ENCODE data around the gene TMEM53.

Gene TMEM53

DNA sequence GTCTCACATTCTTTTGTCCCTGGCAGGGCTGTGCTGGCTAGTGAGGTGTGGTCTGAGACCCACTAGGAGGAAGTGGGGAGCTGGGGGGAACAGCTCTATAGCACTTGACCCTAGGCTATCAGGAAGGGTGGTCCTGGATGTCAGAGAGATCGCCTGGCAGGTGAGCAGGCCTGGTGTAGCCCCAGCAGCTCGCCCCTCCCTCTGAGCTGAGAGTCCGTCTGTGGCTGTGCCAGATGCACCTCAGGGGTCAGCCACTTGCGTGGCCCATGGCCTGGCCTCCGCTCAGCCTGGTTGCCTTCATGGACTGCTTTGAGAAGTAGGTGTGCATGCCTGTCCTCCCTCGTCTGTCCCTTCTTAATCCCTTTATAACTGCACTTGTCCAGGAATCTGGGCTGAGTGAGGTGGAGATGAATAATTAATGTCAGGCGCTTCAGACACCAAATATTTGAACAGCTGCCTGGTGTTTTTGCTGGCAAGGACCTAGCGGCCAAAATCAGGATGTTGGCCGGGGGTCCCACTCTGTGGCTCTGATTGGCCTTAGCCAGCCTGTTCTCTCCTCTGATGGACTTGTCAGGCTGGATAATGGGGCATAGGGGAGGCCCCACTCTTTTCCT lies 30.5 kb downstream of the TMEM53 start:
- Histone ChIP-seq H3K9me2 (replicated peaks; ENCODE audit: insufficient read depth, low read length) (no peaks in the 10 kb centered on the region), H3K4me1 (ENCODE audit: low read length) (no peaks in the 10 kb centered on the region), H4K20me1 (ENCODE audit: insufficient read depth, low read length) (no peaks in the 10 kb centered on the region), H3K9me3 (replicated peaks; ENCODE audit: insufficient read depth, low read length) (no peaks in the 10 kb centered on the region), H3F3A (ENCODE audit: insufficient read depth, low read length) (no peaks in the 10 kb centered on the region), H3K4me3 (ENCODE audit: low read length) (no peak overlapping the region), H3K79me2 (ENCODE audit: low read length) (peaks cover 13% of the 10 kb centered on the region), H3K9ac (ENCODE audit: low read length) (no peak overlapping the region), H3K27ac (ENCODE audit: low read length) (no peak overlapping the region), H3K36me3 (replicated peaks; ENCODE audit: insufficient read depth, low read length) (0 out of 2 replicates have a peak, but pooled peaks cover 2% of the 10 kb centered on the region), H3K27me3 (replicated peaks; ENCODE audit: insufficient read depth, low read length) (no peaks in the 10 kb centered on the region), H3K4me2 (ENCODE audit: low read depth, low read length) (no peak overlapping the region), H2AFZ (ENCODE audit: low read length) (no peak overlapping the region)
- no peak for DNase-seq
- TF ChIP-seq, protein P1, sequence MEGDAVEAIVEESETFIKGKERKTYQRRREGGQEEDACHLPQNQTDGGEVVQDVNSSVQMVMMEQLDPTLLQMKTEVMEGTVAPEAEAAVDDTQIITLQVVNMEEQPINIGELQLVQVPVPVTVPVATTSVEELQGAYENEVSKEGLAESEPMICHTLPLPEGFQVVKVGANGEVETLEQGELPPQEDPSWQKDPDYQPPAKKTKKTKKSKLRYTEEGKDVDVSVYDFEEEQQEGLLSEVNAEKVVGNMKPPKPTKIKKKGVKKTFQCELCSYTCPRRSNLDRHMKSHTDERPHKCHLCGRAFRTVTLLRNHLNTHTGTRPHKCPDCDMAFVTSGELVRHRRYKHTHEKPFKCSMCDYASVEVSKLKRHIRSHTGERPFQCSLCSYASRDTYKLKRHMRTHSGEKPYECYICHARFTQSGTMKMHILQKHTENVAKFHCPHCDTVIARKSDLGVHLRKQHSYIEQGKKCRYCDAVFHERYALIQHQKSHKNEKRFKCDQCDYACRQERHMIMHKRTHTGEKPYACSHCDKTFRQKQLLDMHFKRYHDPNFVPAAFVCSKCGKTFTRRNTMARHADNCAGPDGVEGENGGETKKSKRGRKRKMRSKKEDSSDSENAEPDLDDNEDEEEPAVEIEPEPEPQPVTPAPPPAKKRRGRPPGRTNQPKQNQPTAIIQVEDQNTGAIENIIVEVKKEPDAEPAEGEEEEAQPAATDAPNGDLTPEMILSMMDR (IDR thresholded peaks at IDR 0.05; ENCODE audit: low read length), result no peak
- no peak for TF ChIP-seq EZH2phosphoT487 (IDR thresholded peaks at IDR 0.05; ENCODE audit: low read length)

DNA sequence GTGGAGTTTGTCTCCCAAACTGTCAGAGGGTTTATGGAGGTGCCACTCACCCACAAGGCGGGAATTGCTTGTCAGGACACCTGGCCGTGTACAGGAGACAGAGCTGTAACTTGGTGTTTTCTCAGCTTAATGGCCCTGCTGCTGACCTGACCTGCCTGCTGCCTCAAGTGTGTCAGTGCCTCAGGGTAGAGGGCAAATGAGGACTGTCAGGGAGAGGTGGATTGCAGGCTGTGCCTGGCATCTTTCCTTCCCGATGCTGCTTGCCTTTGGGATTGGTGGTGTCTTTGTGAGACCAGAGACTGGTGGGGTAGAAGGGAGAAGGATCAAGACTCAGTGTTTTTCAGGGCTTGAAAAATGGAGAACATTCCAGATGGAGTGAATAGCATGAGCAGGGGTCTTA lies 31.4 kb downstream of the TMEM53 start:
- H3K4me1 ChIP-seq (ENCODE audit: low read length), result no peaks in the 10 kb centered on the region
- TF ChIP-seq EZH2phosphoT487 (IDR thresholded peaks at IDR 0.05; ENCODE audit: low read length) (no peak), EZH2 (optimal IDR thresholded peaks at IDR 0.05; ENCODE audit: low read depth, low read length) (no peak)
- TF ChIP-seq, protein P1 (IDR thresholded peaks at IDR 0.05; ENCODE audit: low read length), result no peak
- H3K9me3 ChIP-seq (replicated peaks; ENCODE audit: insufficient read depth, low read length), result no peaks in the 10 kb centered on the region
- H4K20me1 ChIP-seq (ENCODE audit: insufficient read depth, low read length), result no peaks in the 10 kb centered on the region
- 0 out of 2 replicates have a peak, but pooled peaks cover 2% of the 10 kb centered on the region for H3K36me3 ChIP-seq (replicated peaks; ENCODE audit: insufficient read depth, low read length)
- no peaks in the 10 kb centered on the region for H3F3A ChIP-seq (ENCODE audit: insufficient read depth, low read length)
- no peak overlapping the region for H2AFZ ChIP-seq (ENCODE audit: low read length)
- H3K4me3 ChIP-seq (ENCODE audit: low read length), result no peak overlapping the region
- peaks cover 13% of the 10 kb centered on the region for H3K79me2 ChIP-seq (ENCODE audit: low read length)
- no peak overlapping the region for H3K9ac ChIP-seq (ENCODE audit: low read length)
- no peak for DNase-seq
- H3K9me2 ChIP-seq (replicated peaks; ENCODE audit: insufficient read depth, low read length), result no peaks in the 10 kb centered on the region
- H3K27ac ChIP-seq (ENCODE audit: low read length), result no peak overlapping the region
- no peaks in the 10 kb centered on the region for H3K27me3 ChIP-seq (replicated peaks; ENCODE audit: insufficient read depth, low read length)
- no peak overlapping the region for H3K4me2 ChIP-seq (ENCODE audit: low read depth, low read length)

DNA sequence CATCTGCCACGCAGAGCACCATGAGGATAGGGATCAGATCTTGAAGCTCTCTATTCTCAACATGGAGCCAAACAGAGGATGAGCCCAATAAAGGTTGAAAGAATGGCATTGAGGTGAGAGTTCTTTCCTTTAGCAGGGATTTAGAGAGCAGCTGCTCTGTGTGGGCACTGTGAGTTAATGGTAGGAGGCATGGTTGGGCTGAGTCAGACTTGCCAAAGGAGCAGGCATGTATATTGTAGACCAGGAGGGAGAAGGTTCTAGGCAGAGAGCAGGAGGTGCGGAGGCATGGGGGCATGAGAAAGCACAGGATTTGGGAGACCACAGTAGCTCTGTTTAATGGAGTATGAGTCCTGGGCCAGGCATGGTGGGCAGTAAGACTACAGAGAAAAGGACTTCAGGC lies 32.0 kb downstream of the TMEM53 start:
- Histone ChIP-seq H4K20me1 (ENCODE audit: insufficient read depth, low read length) (no peaks in the 10 kb centered on the region), H3K9ac (ENCODE audit: low read length) (no peak overlapping the region), H3K4me1 (ENCODE audit: low read length) (no peaks in the 10 kb centered on the region), H3F3A (ENCODE audit: insufficient read depth, low read length) (no peaks in the 10 kb centered on the region), H3K9me2 (replicated peaks; ENCODE audit: insufficient read depth, low read length) (no peaks in the 10 kb centered on the region), H3K36me3 (replicated peaks; ENCODE audit: insufficient read depth, low read length) (0 out of 2 replicates have a peak, but pooled peaks cover 2% of the 10 kb centered on the region), H3K27ac (ENCODE audit: low read length) (no peak overlapping the region), H3K4me2 (ENCODE audit: low read depth, low read length) (no peak overlapping the region), H3K9me3 (replicated peaks; ENCODE audit: insufficient read depth, low read length) (no peaks in the 10 kb centered on the region), H3K27me3 (replicated peaks; ENCODE audit: insufficient read depth, low read length) (no peaks in the 10 kb centered on the region), H3K4me3 (ENCODE audit: low read length) (no peak overlapping the region), H3K79me2 (ENCODE audit: low read length) (peaks cover 13% of the 10 kb centered on the region), H2AFZ (ENCODE audit: low read length) (no peak overlapping the region)
- DNase-seq, result no peak
- TF ChIP-seq EZH2phosphoT487 (IDR thresholded peaks at IDR 0.05; ENCODE audit: low read length) (no peak), EZH2 (optimal IDR thresholded peaks at IDR 0.05; ENCODE audit: low read depth, low read length) (no peak)
- TF ChIP-seq, protein P1 (IDR thresholded peaks at IDR 0.05; ENCODE audit: low read length), result no peak

All from MM.1S (cell line).